Measurements from ENCODE around the gene FAM163B. TPM values are rescaled to one million over a fixed set of nuclear protein-coding genes. Genes with fewer than 3 reads are reported as not detected.

Gene FAM163B
- total RNA-seq, 1 donor: not detected

DNA sequence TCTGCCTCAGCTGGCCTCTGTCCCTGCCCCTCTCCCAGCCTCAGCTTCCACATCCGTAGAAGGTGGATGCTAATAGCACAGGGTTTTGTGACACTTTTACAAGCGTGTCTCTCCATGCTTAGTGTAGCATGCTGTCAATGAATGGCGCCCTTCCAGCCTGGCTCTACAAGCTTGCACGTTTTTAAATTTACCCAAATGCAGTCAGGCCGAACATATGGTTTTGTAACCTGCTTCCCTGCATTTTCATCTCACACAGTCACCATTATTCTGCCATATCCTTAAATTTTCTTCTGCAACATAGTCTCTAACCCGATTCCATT is 28.8 kb downstream of the FAM163B start:
- no peak overlapping the region for H3K4me3 ChIP-seq (ENCODE audit: low read depth, low read length)
- DNase-seq (ENCODE audit: low read depth): no peak
- TF ChIP-seq, protein P1, sequence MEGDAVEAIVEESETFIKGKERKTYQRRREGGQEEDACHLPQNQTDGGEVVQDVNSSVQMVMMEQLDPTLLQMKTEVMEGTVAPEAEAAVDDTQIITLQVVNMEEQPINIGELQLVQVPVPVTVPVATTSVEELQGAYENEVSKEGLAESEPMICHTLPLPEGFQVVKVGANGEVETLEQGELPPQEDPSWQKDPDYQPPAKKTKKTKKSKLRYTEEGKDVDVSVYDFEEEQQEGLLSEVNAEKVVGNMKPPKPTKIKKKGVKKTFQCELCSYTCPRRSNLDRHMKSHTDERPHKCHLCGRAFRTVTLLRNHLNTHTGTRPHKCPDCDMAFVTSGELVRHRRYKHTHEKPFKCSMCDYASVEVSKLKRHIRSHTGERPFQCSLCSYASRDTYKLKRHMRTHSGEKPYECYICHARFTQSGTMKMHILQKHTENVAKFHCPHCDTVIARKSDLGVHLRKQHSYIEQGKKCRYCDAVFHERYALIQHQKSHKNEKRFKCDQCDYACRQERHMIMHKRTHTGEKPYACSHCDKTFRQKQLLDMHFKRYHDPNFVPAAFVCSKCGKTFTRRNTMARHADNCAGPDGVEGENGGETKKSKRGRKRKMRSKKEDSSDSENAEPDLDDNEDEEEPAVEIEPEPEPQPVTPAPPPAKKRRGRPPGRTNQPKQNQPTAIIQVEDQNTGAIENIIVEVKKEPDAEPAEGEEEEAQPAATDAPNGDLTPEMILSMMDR (IDR thresholded peaks at IDR 0.05; ENCODE audit: insufficient read depth, low read length): no peak

DNA sequence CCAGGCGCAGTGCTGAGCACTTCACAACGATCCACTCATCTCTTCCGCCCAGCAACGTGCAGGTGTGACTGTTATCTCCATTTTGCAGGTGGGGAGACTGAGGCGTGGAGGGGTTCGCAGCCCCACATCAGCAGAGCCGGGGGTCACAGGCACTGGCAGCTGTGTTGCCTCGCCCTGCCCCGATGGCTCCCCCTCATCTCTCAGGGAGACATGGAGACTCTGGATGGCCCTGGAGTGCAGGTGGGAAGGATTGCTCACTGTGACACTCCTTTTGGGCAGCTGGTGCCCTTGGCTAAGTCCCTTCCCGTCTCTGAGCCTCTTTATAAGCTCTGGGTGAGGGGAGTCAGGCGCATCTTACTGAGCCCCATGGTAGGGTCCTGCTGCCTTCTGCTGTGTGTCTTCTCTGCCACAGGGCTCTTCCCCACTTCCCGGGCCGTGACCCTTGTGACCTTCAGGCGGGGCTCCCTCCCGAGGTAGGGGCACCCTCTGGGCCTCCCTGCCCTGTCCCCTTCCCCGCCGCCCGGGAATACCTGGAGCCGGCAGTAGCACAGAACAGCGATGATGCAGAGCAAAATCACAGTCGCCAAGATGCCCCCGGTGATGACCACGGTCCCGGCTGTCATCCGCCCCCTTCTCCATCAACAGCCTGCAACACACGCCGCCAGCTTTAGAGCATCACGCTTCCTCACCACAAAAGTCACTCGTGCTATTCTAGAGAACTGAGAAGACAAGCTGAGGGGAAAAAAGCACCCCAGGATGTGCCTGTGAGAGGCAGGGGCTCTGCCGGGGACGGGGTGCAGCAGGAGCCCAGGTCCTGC is 29.4 kb downstream of the FAM163B start:
- H3K4me3 ChIP-seq (ENCODE audit: low read depth, low read length): no peak overlapping the region
- TF ChIP-seq, protein P1 (IDR thresholded peaks at IDR 0.05; ENCODE audit: insufficient read depth, low read length): no peak
- no peak for DNase-seq (ENCODE audit: low read depth)

DNA sequence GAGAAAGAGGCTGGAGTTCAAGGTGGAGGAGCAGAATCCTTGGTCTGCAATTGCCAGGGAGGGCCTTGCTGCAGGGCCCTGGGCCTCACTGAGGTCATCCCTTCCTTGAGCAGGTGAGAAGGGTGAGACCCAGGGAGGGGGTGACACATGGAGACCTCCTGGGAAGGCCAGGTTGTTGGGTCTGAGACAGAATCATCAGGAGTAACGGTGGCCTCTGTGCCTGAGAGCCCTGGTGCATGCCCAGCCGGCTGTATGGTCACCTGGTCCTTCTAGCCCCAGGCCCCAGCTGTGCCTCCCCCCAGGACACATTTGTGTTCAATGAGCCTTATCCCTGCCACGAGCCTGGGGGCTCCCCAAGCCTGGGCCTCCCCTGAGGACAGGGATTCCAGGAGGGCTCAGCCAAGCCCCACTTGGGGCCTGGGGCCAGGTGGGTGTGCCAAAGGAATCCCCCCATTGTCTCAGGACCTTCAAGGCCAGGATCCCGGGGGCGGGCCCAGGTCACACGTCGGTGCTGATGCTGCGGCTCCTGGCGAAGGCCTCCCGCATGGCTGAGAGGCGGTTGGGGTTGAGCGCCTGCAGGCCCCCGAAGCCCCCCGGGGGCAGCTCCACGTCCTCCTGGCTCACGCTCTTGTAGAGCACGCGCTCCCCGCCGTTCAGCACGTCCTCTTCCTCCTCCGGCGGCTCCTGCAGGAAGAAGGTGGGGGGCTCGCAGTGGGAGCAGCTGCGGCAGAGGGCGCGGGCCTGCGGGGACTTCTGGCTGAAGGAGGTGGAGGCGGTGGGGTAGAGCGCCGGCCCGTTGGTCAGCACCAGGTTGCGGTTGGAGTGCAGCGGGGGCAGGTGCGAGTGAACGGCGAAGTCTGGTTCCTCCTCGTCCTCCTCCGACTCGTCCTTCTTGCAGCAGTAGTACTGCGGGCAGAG is 30.4 kb downstream of the FAM163B start:
- no peak for DNase-seq (ENCODE audit: low read depth)
- H3K4me3 ChIP-seq (ENCODE audit: low read depth, low read length): no peak overlapping the region
- TF ChIP-seq, protein P1 (IDR thresholded peaks at IDR 0.05; ENCODE audit: insufficient read depth, low read length): no peak

DNA sequence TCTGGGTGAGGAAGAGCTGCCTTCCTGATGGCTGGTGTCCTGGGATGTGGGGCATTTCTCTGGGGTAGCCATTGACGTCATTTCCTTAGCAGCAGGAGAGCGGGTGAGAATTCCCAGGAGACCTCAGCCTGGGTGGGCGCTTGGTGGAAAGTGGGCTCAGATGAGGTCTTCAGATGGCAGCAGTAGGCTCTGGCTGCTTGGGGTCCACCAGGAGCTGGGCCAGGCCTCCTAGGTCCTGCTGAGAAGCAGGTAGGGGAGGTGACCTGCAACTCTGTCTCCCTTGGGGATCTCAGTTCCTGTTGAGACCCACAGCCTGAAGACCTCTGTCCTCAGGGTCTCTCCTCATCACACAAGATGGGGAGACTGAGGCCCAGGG is 31.5 kb downstream of the FAM163B start:
- no peak overlapping the region for H3K4me3 ChIP-seq (ENCODE audit: low read depth, low read length)
- TF ChIP-seq, protein P1 (IDR thresholded peaks at IDR 0.05; ENCODE audit: insufficient read depth, low read length): no peak
- DNase-seq (ENCODE audit: low read depth): no peak

DNA sequence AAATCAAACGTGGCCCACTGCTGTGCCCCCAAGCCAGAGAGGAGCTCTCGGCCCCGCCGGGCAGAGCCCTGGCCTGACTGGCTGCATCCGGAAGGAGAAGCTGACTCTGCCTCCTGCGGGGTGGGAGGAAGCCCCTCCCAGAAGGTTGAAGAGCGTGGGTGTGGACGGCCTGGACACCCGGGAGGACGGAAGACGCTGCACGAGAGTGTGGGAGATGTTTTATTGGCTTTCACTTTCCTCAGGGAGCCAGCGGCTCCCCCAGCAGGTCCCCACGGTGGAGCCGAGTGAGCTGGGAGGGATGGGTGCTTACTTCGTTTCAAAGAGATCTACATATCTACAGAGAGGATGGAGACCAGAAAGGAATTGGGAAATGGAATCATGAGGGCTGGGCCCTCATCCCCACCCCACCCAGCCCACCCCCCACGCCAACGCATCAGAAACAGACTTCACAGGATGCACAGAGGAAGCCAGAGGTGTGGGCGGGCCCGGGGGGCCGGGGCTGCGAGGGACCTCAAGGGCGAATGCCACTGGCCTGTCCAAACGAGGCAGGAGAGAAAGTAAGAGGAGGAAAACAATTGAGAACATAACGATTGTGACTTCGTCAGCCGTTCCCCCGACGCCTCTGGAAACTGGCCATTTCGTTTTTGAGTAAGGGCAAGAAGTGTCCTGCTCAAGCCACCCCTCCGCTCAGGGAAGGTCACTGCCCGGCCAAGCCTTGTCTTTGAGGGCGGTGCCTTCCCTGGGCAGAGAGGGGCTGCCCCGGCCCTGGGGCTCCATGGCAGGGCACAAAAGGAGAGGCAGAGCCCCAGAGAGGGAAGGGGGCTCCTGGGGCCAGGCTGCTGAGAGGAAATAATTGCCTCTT is 32.1 kb downstream of the FAM163B start:
- no peak overlapping the region for H3K4me3 ChIP-seq (ENCODE audit: low read depth, low read length)
- TF ChIP-seq, protein P1 (IDR thresholded peaks at IDR 0.05; ENCODE audit: insufficient read depth, low read length): no peak
- no peak for DNase-seq (ENCODE audit: low read depth)

All from fibroblast of the aortic adventitia (primary cell).